HepG2 (cell line): Measurements from ENCODE around the gene APC2. TPM values are rescaled to one million over a fixed set of nuclear protein-coding genes. Genes with fewer than 3 reads are reported as not detected.

ENCODE experiments used
- ATAC-seq: fragments of 200-7000 bp; cut with Tn5 transposase; 3 replicates; pipeline ENCODE4 v1.9.1; 2020; ENCODE audit warnings: mild to moderate bottlenecking, moderate library complexity
- BruUV-seq: library from RNA; stranded (reverse); fragments of 400-500 nt; replicated peaks from 2 replicates; lab custom pipeline; 2021; lab: Mats Ljungman, UMichigan
- CTCF ChIA-PET: fragments of 300-600 bp; formaldehyde crosslinking; extraction: SDS; loops from one replicate; lab custom pipeline; 2021; ENCODE audit warnings: low total read pairs, inconsistent platforms, low intra/inter-chr PET ratio; lab: Yijun Ruan, JAX
- POLR2A ChIA-PET: fragments of 350-600 bp; sonication (Branson Sonifier 250); formaldehyde crosslinking; loops from one replicate; lab custom pipeline; 2020; ENCODE audit warnings: antibody characterized with exemption, inconsistent platforms; lab: Yijun Ruan, JAX
- DNase-seq: peaks from one replicate; pipeline ENCODE4 v3.0.0-alpha.2; 2015; ENCODE audit warnings: low spot score
- FAIRE-seq: peaks from 3 replicates; lab custom pipeline; 2011; peaks lifted over from hg19 to GRCh38; lab: Jason Lieb, UNC
- H2AFZ ChIP-seq: one replicate; pipeline ENCODE4 v1.6.1; 2011; ENCODE audit warnings: low read length, inconsistent platforms
- H3K27ac ChIP-seq: fragments of 300-600 bp; 3 replicates; pipeline ENCODE4 v1.8.0; 2011; ENCODE audit warnings: mixed run types, mild to moderate bottlenecking, mixed read lengths, low read length, inconsistent platforms; ENCODE audit not compliant: insufficient read depth; ENCODE audit errors: extremely low read length
- H3K27me3 ChIP-seq, 2 experiments: fragments of 200-600 bp in 1 of 2; 2 replicates in 1 of 2; 3 replicates in 1 of 2; pipeline versions ENCODE4 v1.6.0 to v1.8.0; 2011; ENCODE audit warnings: low read length in 2 of 2, mild to moderate bottlenecking in 2 of 2, moderate library complexity in 2 of 2, inconsistent platforms in 1 of 2; ENCODE audit not compliant: insufficient read depth in 2 of 2, control insufficient read depth in 1 of 2
- H3K36me3 ChIP-seq, 2 experiments: fragments of 200-600 bp in 1 of 2; replicated peaks in 1 of 2; 2 replicates in 1 of 2; 3 replicates in 1 of 2; pipeline versions ENCODE4 v1.5.1 to v1.8.0; 2011; ENCODE audit warnings: low read length in 2 of 2, inconsistent platforms in 1 of 2; ENCODE audit not compliant: insufficient read depth in 2 of 2, control insufficient read depth in 1 of 2
- H3K4me1 ChIP-seq: 2 replicates; pipeline ENCODE4 v1.5.1; 2012; ENCODE audit warnings: low read length, inconsistent platforms; ENCODE audit not compliant: insufficient read depth
- H3K4me2 ChIP-seq: 2 replicates; pipeline ENCODE4 v1.6.0; 2011; ENCODE audit warnings: low read depth, low read length, inconsistent platforms
- H3K4me3 ChIP-seq, 3 experiments: fragments of 200-600 bp in 1 of 3; sonication (generic), shearing (Covaris generic) in 1 of 3; replicated peaks in 1 of 3; 2 replicates each; pipeline ENCODE4 v1.5.1; 2011 to 2016; ENCODE audit warnings: low read length in 3 of 3, inconsistent platforms in 2 of 3, low read depth in 2 of 3, mild to moderate bottlenecking in 2 of 3, control low read depth in 1 of 3, mixed read lengths in 1 of 3; ENCODE audit not compliant: insufficient read depth in 1 of 3
- H3K79me2 ChIP-seq: one replicate; pipeline ENCODE4 v1.6.1; 2011; ENCODE audit warnings: low read length, inconsistent platforms; ENCODE audit not compliant: insufficient read depth
- H3K9ac ChIP-seq: 2 replicates; pipeline ENCODE4 v1.6.0; 2011; ENCODE audit warnings: mild to moderate bottlenecking, low read depth, low read length, inconsistent platforms; ENCODE audit not compliant: insufficient read depth
- H3K9me3 ChIP-seq: 2 replicates; pipeline ENCODE4 v1.5.1; 2012; ENCODE audit warnings: mild to moderate bottlenecking, low read length
- H4K20me1 ChIP-seq: 2 replicates; pipeline ENCODE4 v1.6.0; 2011; ENCODE audit warnings: inconsistent platforms, mild to moderate bottlenecking, low read length, moderate library complexity; ENCODE audit not compliant: insufficient read depth
- HHEX ChIP-seq: IDR thresholded peaks from 2 replicates; pipeline ENCODE4 v1.6.1; 2016; ENCODE audit warnings: control low read depth
- JARID2 ChIP-seq: sonication (generic); formaldehyde crosslinking; IDR thresholded peaks from 2 replicates; pipeline ENCODE4 v1.8.1; 2023; ENCODE audit warnings: missing genetic modification reagents, inconsistent platforms; ENCODE audit not compliant: insufficient replicate concordance
- SOX13 ChIP-seq, 3 experiments: fragments of 450-650 bp in 1 of 3; sonication (generic) in 1 of 3; formaldehyde crosslinking in 1 of 3; IDR thresholded peaks in 2 of 3; conservative IDR thresholded peaks in 1 of 3; 2 replicates each; pipeline versions ENCODE4 v1.5.0 to v1.6.1; 2016 to 2020; ENCODE audit warnings: antibody characterized with exemption in 1 of 3, mild to moderate bottlenecking in 1 of 3, missing compliant biosample characterization in 1 of 3, missing genetic modification reagents in 1 of 3, moderate library complexity in 1 of 3
- SRSF9 ChIP-seq: fragments of 200-400 bp; formaldehyde crosslinking; IDR thresholded peaks from 2 replicates; pipeline ENCODE4 v1.6.1; 2018; ENCODE audit warnings: borderline replicate concordance, mild to moderate bottlenecking, low read depth, low read length; ENCODE audit not compliant: insufficient read depth, poor library complexity, severe bottlenecking
- ZNF205 ChIP-seq: IDR thresholded peaks from 2 replicates; pipeline ENCODE4 v1.6.1; 2018; ENCODE audit warnings: missing biosample characterization, missing genetic modification reagents
- ZNF446 ChIP-seq: sonication (generic); formaldehyde crosslinking; IDR thresholded peaks from 2 replicates; pipeline ENCODE4 v1.5.0; 2020; ENCODE audit warnings: mild to moderate bottlenecking, missing genetic modification reagents
- ZNF577 ChIP-seq: sonication (generic); formaldehyde crosslinking; IDR thresholded peaks from 2 replicates; pipeline ENCODE4 v1.4.0; 2020; ENCODE audit warnings: mild to moderate bottlenecking, low read depth, missing genetic modification reagents, borderline replicate concordance
- ZNF607 ChIP-seq: sonication (generic); formaldehyde crosslinking; IDR thresholded peaks from 2 replicates; pipeline ENCODE4 v1.5.1; 2020; ENCODE audit warnings: missing genetic modification reagents, mild to moderate bottlenecking, borderline replicate concordance
- ZNF670 ChIP-seq: sonication (generic); formaldehyde crosslinking; IDR thresholded peaks from 2 replicates; pipeline ENCODE4 v1.8.0; 2022; ENCODE audit warnings: mild to moderate bottlenecking, missing genetic modification reagents, borderline replicate concordance
- WGBS: methylation state at CpG from one replicate; pipeline ENCODE4 v1.1.6; 2017; ENCODE audit warnings: low lambda C conversion rate; 5-methylcytosine and 5-hydroxymethylcytosine counted together
- in situ Hi-C: cut with HindIII; loops from 2 replicates; pipeline ENCODE4 v1.10.0; 2017; ENCODE audit warnings: low pct_unique_long_range_greater_than_20kb; ENCODE audit not compliant: extremely low pct_ligation_motif_present
- intact Hi-C: fragments of 100-400 bp; cut with micrococcal nuclease; formaldehyde crosslinking; loops from one replicate; pipeline ENCODE4 v1.10.0; 2022; ENCODE audit not compliant: unreplicated experiment
- polyA plus RNA-seq, 8 experiments: library from polyadenylated mRNA; depleted of rRNA in 3 of 8; stranded (reverse) in 7 of 8; unstranded in 1 of 8; fragments of >200 nt; fragmentation: Illumina TruSeq in 4 of 8; extraction: Trizol in 4 of 8; gene quantifications; 2 replicates each; pipeline versions ENCODE4 v1.2.1 to v1.2.3, GENCODE V29; 2011 to 2016; ENCODE audit warnings: low read depth in 4 of 8, missing spikeins in 1 of 8, mixed read lengths in 1 of 8; ENCODE audit not compliant: insufficient read depth in 1 of 8
- total RNA-seq, 5 experiments: library from RNA; depleted of rRNA; stranded (reverse); fragments of >200 nt; fragmentation: Illumina TruSeq; extraction: Trizol; gene quantifications; 2 replicates each; pipeline ENCODE4 v1.2.3, GENCODE V29; 2016; ENCODE audit warnings: low read depth in 1 of 5
- TF ChIP-seq, protein P1 (sequence below): sonication (generic); formaldehyde crosslinking; IDR thresholded peaks from 2 replicates; pipeline ENCODE4 v1.4.0; 2020; ENCODE audit warnings: mild to moderate bottlenecking, missing genetic modification reagents
- TF ChIP-seq, protein P2 (sequence below): sonication (generic); formaldehyde crosslinking; IDR thresholded peaks from 2 replicates; pipeline ENCODE4 v1.5.0; 2020; ENCODE audit warnings: mild to moderate bottlenecking, missing genetic modification reagents
- TF ChIP-seq, protein P3 (sequence below): sonication (generic); formaldehyde crosslinking; IDR thresholded peaks from 2 replicates; pipeline ENCODE4 v1.4.0; 2020; ENCODE audit warnings: missing genetic modification reagents, borderline replicate concordance

Gene APC2
- total and polyA plus RNA-seq, 2 of the 13 experiments (the other 11 are each of a cell fraction or from before 2014, with no cell fraction given), result 0.08 to 0.22 TPM

DNA sequence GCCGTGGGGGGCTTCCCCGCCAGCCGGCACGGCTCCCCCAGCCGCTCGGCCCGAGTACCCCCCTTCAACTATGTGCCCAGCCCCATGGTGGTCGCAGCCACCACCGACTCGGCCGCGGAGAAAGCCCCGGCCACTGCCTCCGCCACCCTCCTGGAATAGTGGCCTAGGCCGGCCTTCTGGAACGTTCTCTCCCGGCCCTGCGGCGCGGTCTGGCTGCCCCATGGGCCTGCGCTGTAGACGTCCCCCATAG lies 20.1 kb downstream of the APC2 start:
- Histone ChIP-seq H3K4me1 (peaks cover 25% of the 10 kb centered on the region), H3K36me3 (no peaks in the 10 kb centered on the region; a peak in 1 of 5 replicates), H3K9ac (peak overlapping the region; percentile 34), H2AFZ (no peak overlapping the region), H3K27ac (no peak overlapping the region), H3K27me3 (no peaks in the 10 kb centered on the region), H3K4me3 (peak overlapping the region; percentile 41 to 69 (median 54); a peak in 4 of 6 replicates), H4K20me1 (peaks cover 12% of the 10 kb centered on the region), H3K4me2 (peak overlapping the region; percentile 76), H3K79me2 (no peaks in the 10 kb centered on the region), H3K9me3 (no peaks in the 10 kb centered on the region)
- ATAC-seq (peak; percentile 14), DNase-seq (no peak), FAIRE-seq (no peak)
- intact Hi-C loops, result no loop called here
- no TSS peak for BruUV-seq
- CTCF ChIA-PET, result no interaction called here
- WGBS, result no CpG with 5 or more reads among the region's 22 CpGs
- in situ Hi-C loops, result no loop called here
- POLR2A ChIA-PET, result interaction anchor here (3.6 kb wide), 1 partner anchor 21 kb away, joined by 19 read pairs; the partner anchor contains the start of genes PCSK4 and REEP6
- TF ChIP-seq, protein P1, sequence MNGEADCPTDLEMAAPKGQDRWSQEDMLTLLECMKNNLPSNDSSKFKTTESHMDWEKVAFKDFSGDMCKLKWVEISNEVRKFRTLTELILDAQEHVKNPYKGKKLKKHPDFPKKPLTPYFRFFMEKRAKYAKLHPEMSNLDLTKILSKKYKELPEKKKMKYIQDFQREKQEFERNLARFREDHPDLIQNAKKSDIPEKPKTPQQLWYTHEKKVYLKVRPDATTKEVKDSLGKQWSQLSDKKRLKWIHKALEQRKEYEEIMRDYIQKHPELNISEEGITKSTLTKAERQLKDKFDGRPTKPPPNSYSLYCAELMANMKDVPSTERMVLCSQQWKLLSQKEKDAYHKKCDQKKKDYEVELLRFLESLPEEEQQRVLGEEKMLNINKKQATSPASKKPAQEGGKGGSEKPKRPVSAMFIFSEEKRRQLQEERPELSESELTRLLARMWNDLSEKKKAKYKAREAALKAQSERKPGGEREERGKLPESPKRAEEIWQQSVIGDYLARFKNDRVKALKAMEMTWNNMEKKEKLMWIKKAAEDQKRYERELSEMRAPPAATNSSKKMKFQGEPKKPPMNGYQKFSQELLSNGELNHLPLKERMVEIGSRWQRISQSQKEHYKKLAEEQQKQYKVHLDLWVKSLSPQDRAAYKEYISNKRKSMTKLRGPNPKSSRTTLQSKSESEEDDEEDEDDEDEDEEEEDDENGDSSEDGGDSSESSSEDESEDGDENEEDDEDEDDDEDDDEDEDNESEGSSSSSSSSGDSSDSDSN (CRISPR knock-in tag), result peak; percentile 45; the same call in 1 of the 2 replicates
- TF ChIP-seq SRSF9 (no peak), ZNF670 (CRISPR knock-in tag) (peak; percentile 52; the same call in 1 of the 2 replicates), SOX13 (IDR thresholded peaks at IDR 0.05) (no peak), SOX13 (CRISPR knock-in tag; conservative IDR thresholded peaks at IDR 0.05 in 1 of 2, IDR thresholded peaks at IDR 0.05 in 1 of 2) (no peak), ZNF577 (CRISPR knock-in tag) (no peak), JARID2 (CRISPR knock-in tag) (no peak), ZNF607 (CRISPR knock-in tag) (no peak), HHEX (no peak), ZNF446 (CRISPR knock-in tag) (0 out of 2 replicates have a peak, but pooled peaks have one; percentile 61), ZNF205 (no peak)
- TF ChIP-seq, protein P2, sequence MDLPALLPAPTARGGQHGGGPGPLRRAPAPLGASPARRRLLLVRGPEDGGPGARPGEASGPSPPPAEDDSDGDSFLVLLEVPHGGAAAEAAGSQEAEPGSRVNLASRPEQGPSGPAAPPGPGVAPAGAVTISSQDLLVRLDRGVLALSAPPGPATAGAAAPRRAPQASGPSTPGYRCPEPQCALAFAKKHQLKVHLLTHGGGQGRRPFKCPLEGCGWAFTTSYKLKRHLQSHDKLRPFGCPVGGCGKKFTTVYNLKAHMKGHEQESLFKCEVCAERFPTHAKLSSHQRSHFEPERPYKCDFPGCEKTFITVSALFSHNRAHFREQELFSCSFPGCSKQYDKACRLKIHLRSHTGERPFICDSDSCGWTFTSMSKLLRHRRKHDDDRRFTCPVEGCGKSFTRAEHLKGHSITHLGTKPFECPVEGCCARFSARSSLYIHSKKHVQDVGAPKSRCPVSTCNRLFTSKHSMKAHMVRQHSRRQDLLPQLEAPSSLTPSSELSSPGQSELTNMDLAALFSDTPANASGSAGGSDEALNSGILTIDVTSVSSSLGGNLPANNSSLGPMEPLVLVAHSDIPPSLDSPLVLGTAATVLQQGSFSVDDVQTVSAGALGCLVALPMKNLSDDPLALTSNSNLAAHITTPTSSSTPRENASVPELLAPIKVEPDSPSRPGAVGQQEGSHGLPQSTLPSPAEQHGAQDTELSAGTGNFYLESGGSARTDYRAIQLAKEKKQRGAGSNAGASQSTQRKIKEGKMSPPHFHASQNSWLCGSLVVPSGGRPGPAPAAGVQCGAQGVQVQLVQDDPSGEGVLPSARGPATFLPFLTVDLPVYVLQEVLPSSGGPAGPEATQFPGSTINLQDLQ (CRISPR knock-in tag), result no peak
- TF ChIP-seq, protein P3, sequence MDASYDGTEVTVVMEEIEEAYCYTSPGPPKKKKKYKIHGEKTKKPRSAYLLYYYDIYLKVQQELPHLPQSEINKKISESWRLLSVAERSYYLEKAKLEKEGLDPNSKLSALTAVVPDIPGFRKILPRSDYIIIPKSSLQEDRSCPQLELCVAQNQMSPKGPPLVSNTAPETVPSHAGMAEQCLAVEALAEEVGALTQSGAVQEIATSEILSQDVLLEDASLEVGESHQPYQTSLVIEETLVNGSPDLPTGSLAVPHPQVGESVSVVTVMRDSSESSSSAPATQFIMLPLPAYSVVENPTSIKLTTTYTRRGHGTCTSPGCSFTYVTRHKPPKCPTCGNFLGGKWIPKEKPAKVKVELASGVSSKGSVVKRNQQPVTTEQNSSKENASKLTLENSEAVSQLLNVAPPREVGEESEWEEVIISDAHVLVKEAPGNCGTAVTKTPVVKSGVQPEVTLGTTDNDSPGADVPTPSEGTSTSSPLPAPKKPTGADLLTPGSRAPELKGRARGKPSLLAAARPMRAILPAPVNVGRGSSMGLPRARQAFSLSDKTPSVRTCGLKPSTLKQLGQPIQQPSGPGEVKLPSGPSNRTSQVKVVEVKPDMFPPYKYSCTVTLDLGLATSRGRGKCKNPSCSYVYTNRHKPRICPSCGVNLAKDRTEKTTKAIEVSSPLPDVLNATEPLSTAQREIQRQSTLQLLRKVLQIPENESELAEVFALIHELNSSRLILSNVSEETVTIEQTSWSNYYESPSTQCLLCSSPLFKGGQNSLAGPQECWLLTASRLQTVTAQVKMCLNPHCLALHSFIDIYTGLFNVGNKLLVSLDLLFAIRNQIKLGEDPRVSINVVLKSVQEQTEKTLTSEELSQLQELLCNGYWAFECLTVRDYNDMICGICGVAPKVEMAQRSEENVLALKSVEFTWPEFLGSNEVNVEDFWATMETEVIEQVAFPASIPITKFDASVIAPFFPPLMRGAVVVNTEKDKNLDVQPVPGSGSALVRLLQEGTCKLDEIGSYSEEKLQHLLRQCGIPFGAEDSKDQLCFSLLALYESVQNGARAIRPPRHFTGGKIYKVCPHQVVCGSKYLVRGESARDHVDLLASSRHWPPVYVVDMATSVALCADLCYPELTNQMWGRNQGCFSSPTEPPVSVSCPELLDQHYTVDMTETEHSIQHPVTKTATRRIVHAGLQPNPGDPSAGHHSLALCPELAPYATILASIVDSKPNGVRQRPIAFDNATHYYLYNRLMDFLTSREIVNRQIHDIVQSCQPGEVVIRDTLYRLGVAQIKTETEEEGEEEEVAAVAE (CRISPR knock-in tag), result no peak
